Spleen (tissue), 7 donors: ENCODE results near the gene PDCD1LG2.

Experiments
- POLR2AphosphoS5 ChIP-seq, 3 donors: sonication (generic); formaldehyde crosslinking; IDR thresholded peaks; one replicate each; pipeline ENCODE4 v1.5.1; 2017; ENCODE audit warnings: antibody characterized with exemption in 3 of 3
- TF ChIP-seq, protein P1 (sequence below), 11 experiments: fragments of 200-600 bp in 7 of 11; fragments of 450-650 bp in 4 of 11; sonication (generic) in 4 of 11; IDR thresholded peaks in 8 of 11; conservative IDR thresholded peaks in 3 of 11; 1 replicate in 7 of 11; 2 replicates in 4 of 11; pipeline versions ENCODE4 v1.4.0 to v1.8.0; 2016 to 2021; ENCODE audit warnings: antibody characterized with exemption in 11 of 11, inconsistent platforms in 4 of 11, mild to moderate bottlenecking in 1 of 11
- donor health status: DM: no; HTN: no; CAD: no; lungs with moderate emphysema.
- donor health status: DM: no; HTN: no; CAD: no.
- donor health status: DM: no; HTN: no; CAD: no.

DNA sequence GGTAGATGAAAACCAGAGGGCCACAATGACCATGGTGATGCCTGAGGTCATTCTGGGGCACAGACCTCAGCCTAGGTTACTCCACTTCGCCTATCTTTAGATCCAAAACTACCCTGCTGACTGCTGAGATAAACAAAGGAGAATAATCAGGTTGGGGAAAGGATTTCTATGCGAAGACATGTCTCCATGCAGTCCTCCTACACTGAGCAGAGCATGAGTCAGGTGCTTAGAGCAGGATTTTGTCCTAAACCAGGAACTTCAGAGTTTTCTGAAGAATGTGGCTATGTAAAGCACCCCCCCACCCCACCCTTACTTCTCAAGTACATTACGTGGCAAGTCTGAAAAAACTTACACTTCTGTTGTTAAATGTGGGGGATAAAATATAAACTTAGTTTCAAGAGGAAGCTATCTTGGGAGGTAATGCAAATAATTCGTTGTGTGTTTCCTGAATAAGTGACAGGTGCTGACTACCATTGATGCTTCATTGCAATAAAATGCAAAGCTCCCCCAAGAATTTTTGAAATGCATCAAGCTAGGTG lies 19.4 kb downstream of the PDCD1LG2 start:
- TF ChIP-seq, protein P1, sequence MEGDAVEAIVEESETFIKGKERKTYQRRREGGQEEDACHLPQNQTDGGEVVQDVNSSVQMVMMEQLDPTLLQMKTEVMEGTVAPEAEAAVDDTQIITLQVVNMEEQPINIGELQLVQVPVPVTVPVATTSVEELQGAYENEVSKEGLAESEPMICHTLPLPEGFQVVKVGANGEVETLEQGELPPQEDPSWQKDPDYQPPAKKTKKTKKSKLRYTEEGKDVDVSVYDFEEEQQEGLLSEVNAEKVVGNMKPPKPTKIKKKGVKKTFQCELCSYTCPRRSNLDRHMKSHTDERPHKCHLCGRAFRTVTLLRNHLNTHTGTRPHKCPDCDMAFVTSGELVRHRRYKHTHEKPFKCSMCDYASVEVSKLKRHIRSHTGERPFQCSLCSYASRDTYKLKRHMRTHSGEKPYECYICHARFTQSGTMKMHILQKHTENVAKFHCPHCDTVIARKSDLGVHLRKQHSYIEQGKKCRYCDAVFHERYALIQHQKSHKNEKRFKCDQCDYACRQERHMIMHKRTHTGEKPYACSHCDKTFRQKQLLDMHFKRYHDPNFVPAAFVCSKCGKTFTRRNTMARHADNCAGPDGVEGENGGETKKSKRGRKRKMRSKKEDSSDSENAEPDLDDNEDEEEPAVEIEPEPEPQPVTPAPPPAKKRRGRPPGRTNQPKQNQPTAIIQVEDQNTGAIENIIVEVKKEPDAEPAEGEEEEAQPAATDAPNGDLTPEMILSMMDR (IDR thresholded peaks at IDR 0.05 in 8 of 11, conservative IDR thresholded peaks at IDR 0.05 in 3 of 11) = no peak
- TF ChIP-seq POLR2AphosphoS5 (IDR thresholded peaks at IDR 0.05) = no peak
